Natural killer cell (primary cell): ENCODE results near the gene TTC23L. TPM values are rescaled to one million over a fixed set of nuclear protein-coding genes. Genes with fewer than 3 reads are reported as not detected.

Experiments
- ATAC-seq, 3 donors: fragments of 150-1000 bp in 2 of 3; fragments of 200-7000 bp in 1 of 3; cut with Tn5 transposase; 1 replicate in 1 of 3; 2 replicates in 2 of 3; pipeline ENCODE4 v1.10.0; 2021; ENCODE audit warnings: mild to moderate bottlenecking in 2 of 3, moderate library complexity in 2 of 3
- DNase-seq, 2 donors: peaks; one replicate each; pipeline versions ENCODE4 v3.0.0 to v3.0.0-alpha.2; 2013 to 2021; ENCODE audit warnings: mixed read lengths in 1 of 2
- H3K27ac ChIP-seq: one replicate; pipeline ENCODE4 v1.5.1; 2013; ENCODE audit warnings: mild to moderate bottlenecking, low read length
- H3K27me3 ChIP-seq: one replicate; pipeline ENCODE4 v1.6.1; 2013; ENCODE audit warnings: low read length; ENCODE audit not compliant: control insufficient read depth, insufficient read depth
- H3K36me3 ChIP-seq: one replicate; pipeline ENCODE4 v1.6.1; 2013; ENCODE audit warnings: low read length; ENCODE audit not compliant: control insufficient read depth, insufficient read depth
- H3K4me1 ChIP-seq: one replicate; pipeline ENCODE4 v1.6.1; 2013; ENCODE audit warnings: low read length; ENCODE audit not compliant: control insufficient read depth, insufficient read depth
- H3K4me3 ChIP-seq: one replicate; pipeline ENCODE4 v1.5.1; 2013; ENCODE audit warnings: low read length
- H3K9me3 ChIP-seq: one replicate; pipeline ENCODE4 v1.6.1; 2013; ENCODE audit warnings: low read length; ENCODE audit not compliant: control insufficient read depth, insufficient read depth
- H3K27ac Mint-ChIP-seq, 2 donors: one replicate each; pipeline ENCODE4 v1.8.0; 2022; ENCODE audit warnings: mild to moderate bottlenecking in 2 of 2, mixed read lengths in 2 of 2, moderate library complexity in 1 of 2
- H3K27me3 Mint-ChIP-seq, 2 donors: one replicate each; pipeline ENCODE4 v1.8.0; 2022; ENCODE audit warnings: low read depth in 2 of 2, mixed read lengths in 2 of 2
- H3K36me3 Mint-ChIP-seq: one replicate; pipeline ENCODE4 v1.8.0; 2022; ENCODE audit warnings: mixed read lengths
- H3K4me1 Mint-ChIP-seq, 2 donors: one replicate each; pipeline ENCODE4 v1.8.0; 2022; ENCODE audit warnings: mixed read lengths in 2 of 2
- H3K4me3 Mint-ChIP-seq: one replicate; pipeline ENCODE4 v1.8.0; 2022; ENCODE audit warnings: mild to moderate bottlenecking, moderate library complexity, mixed read lengths
- H3K9me3 Mint-ChIP-seq, 2 donors: one replicate each; pipeline ENCODE4 v1.8.0; 2022; ENCODE audit warnings: mixed read lengths in 2 of 2
- CTCF ChIP-seq: fragments of 200-600 bp; IDR thresholded peaks from one replicate; pipeline ENCODE4 v1.8.0; 2022; ENCODE audit warnings: antibody characterized with exemption
- WGBS: methylation state at CpG from one replicate; pipeline ENCODE4 v1.1.7; 2013; ENCODE audit warnings: missing lambda C conversion rate; ENCODE audit not compliant: insufficient coverage; 5-methylcytosine and 5-hydroxymethylcytosine counted together
- intact Hi-C: fragments of 100-400 bp; cut with micrococcal nuclease; formaldehyde crosslinking; loops from one replicate; pipeline ENCODE4 v1.14.2; 2022
- total RNA-seq, 4 donors: library from RNA; stranded (reverse); fragments of 120-200 nt in 1 of 4; gene quantifications; one replicate each; pipeline versions ENCODE4 v1.2.3 to v1.2.4, GENCODE V29; 2013 to 2022

TTC23L gene
- total RNA-seq, 3 donors from 2014 or later (not counting 1 experiment from before 2014, with no cell fraction given) = 0.48 TPM; not detected in 2

- Mint-ChIP-seq H3K27me3 (peaks cover 0 to 2% of the 10 kb centered on the region in 2 donors), H3K4me1 (no peaks in the 10 kb centered on the region), H3K36me3 (no peaks in the 10 kb centered on the region), H3K27ac (no peak overlapping the region), H3K9me3 (peaks cover 0 to 2% of the 10 kb centered on the region in 2 donors), H3K4me3 (no peak overlapping the region)
- DNase-seq (no peak), ATAC-seq (no peak)
- Histone ChIP-seq H3K27me3 (no peaks in the 10 kb centered on the region), H3K4me1 (no peaks in the 10 kb centered on the region), H3K27ac (no peak overlapping the region), H3K36me3 (no peaks in the 10 kb centered on the region), H3K9me3 (no peaks in the 10 kb centered on the region), H3K4me3 (no peak overlapping the region)
- TF ChIP-seq CTCF = no peak
- WGBS = 89% methylated on average over 5 of the region's 5 CpGs
- intact Hi-C loops = no loop called here
Observed at GRCh38 chr5:34791761-34792244, 47.2 kb upstream of the TTC23L start.

GRCh38 chr5:34802834-34803563, 36.0 kb upstream of the TTC23L start:
- Mint-ChIP-seq H3K4me3 (no peak overlapping the region), H3K4me1 (no peaks in the 10 kb centered on the region), H3K36me3 (no peaks in the 10 kb centered on the region), H3K27me3 (no peaks in the 10 kb centered on the region), H3K9me3 (no peaks in the 10 kb centered on the region), H3K27ac (no peak overlapping the region)
- ATAC-seq (no peak), DNase-seq (no peak)
- no peak overlapping the region for H3K27ac ChIP-seq
- TF ChIP-seq CTCF = no peak
- no peaks in the 10 kb centered on the region for H3K36me3 ChIP-seq
- no peaks in the 10 kb centered on the region for H3K27me3 ChIP-seq
- H3K4me1 ChIP-seq = no peaks in the 10 kb centered on the region
- no peak overlapping the region for H3K4me3 ChIP-seq
- 72% methylated on average over 5 of the region's 9 CpGs for WGBS
- no peaks in the 10 kb centered on the region for H3K9me3 ChIP-seq
- intact Hi-C loops = no loop called here

GRCh38 chr5:34803974-34804732, 34.8 kb upstream of the TTC23L start:
- TF ChIP-seq CTCF = no peak
- Histone ChIP-seq H3K4me3 (no peak overlapping the region), H3K36me3 (no peaks in the 10 kb centered on the region), H3K27me3 (no peaks in the 10 kb centered on the region), H3K27ac (no peak overlapping the region), H3K4me1 (no peaks in the 10 kb centered on the region), H3K9me3 (no peaks in the 10 kb centered on the region)
- no peaks in the 10 kb centered on the region for H3K9me3 Mint-ChIP-seq
- 92% methylated on average over 4 of the region's 4 CpGs for WGBS
- ATAC-seq (no peak), DNase-seq (no peak)
- no peak overlapping the region for H3K4me3 Mint-ChIP-seq
- H3K36me3 Mint-ChIP-seq = no peaks in the 10 kb centered on the region
- H3K27me3 Mint-ChIP-seq = no peaks in the 10 kb centered on the region
- H3K27ac Mint-ChIP-seq = no peak overlapping the region
- no peaks in the 10 kb centered on the region for H3K4me1 Mint-ChIP-seq
- intact Hi-C loops = no loop called here
